ENCODE measurements around the gene IGFBP1.

Gene IGFBP1

DNA sequence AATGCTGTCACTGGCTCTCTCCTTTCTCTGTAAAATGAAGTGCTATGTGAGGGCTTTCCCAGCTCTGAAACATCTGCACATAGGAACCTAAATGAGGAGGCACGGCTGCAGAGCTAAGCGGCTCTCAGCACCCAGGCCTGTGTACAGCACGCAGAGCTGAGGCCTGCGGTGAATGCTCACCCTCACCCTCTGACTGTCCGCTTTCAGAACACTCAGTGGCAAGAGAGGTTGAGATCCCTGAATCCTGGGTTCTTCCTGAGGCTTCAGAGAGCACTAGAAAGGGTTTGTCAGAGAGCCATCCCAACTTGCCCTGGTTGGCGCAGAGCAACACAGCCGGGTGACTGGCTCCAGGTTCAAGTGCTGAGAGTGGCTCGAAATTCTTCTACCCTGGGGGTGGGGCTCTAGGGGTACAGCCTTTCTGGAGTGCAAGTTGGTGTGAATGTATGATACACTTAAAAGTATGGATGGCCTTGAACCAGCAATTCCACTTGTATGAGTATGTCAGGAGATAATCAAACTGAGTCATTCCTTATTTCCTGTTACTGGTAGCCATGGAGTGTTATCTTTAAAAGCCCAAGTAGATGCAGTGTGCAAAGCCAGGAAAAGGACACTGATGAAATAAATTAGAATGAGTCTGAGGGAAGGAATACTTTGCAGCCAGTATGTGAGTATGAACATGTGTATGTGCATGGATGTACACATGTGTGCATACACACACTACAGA, 13.7 kb upstream of the IGFBP1 start:
- TF ChIP-seq MYC (IDR thresholded peaks at IDR 0.05; ENCODE audit: low read depth, low read length) (no peak), POLR2A (IDR thresholded peaks at IDR 0.05; ENCODE audit: extremely low read depth, insufficient read length) (no peak), MAX (IDR thresholded peaks at IDR 0.05; ENCODE audit: low read depth, low read length) (no peak)
- TF ChIP-seq, protein P1, sequence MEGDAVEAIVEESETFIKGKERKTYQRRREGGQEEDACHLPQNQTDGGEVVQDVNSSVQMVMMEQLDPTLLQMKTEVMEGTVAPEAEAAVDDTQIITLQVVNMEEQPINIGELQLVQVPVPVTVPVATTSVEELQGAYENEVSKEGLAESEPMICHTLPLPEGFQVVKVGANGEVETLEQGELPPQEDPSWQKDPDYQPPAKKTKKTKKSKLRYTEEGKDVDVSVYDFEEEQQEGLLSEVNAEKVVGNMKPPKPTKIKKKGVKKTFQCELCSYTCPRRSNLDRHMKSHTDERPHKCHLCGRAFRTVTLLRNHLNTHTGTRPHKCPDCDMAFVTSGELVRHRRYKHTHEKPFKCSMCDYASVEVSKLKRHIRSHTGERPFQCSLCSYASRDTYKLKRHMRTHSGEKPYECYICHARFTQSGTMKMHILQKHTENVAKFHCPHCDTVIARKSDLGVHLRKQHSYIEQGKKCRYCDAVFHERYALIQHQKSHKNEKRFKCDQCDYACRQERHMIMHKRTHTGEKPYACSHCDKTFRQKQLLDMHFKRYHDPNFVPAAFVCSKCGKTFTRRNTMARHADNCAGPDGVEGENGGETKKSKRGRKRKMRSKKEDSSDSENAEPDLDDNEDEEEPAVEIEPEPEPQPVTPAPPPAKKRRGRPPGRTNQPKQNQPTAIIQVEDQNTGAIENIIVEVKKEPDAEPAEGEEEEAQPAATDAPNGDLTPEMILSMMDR (IDR thresholded peaks at IDR 0.05; ENCODE audit: low read depth, low read length) = no peak
- DNase-seq (ENCODE audit: low read depth) = no peak
- no peak overlapping the region for H3K4me3 ChIP-seq (ENCODE audit: low read depth, low read length)

- no peak for TF ChIP-seq MYC (IDR thresholded peaks at IDR 0.05; ENCODE audit: low read depth, low read length)
- TF ChIP-seq, protein P1 (IDR thresholded peaks at IDR 0.05; ENCODE audit: low read depth, low read length) = no peak
- no peak for TF ChIP-seq MAX (IDR thresholded peaks at IDR 0.05; ENCODE audit: low read depth, low read length)
- TF ChIP-seq POLR2A (IDR thresholded peaks at IDR 0.05; ENCODE audit: extremely low read depth, insufficient read length) = no peak
- DNase-seq (ENCODE audit: low read depth) = no peak
- no peak overlapping the region for H3K4me3 ChIP-seq (ENCODE audit: low read depth, low read length)
These were observed 11.8 kb upstream of the IGFBP1 start for GRCh38 chr7:45876519-45876918.

GRCh38 chr7:45878457-45879144, 9.7 kb upstream of the IGFBP1 start:
- TF ChIP-seq, protein P1 (IDR thresholded peaks at IDR 0.05; ENCODE audit: low read depth, low read length) = no peak
- no peak for TF ChIP-seq MAX (IDR thresholded peaks at IDR 0.05; ENCODE audit: low read depth, low read length)
- TF ChIP-seq MYC (IDR thresholded peaks at IDR 0.05; ENCODE audit: low read depth, low read length) = no peak
- no peak for TF ChIP-seq POLR2A (IDR thresholded peaks at IDR 0.05; ENCODE audit: extremely low read depth, insufficient read length)
- H3K4me3 ChIP-seq (ENCODE audit: low read depth, low read length) = no peak overlapping the region
- no peak for DNase-seq (ENCODE audit: low read depth)

DNA sequence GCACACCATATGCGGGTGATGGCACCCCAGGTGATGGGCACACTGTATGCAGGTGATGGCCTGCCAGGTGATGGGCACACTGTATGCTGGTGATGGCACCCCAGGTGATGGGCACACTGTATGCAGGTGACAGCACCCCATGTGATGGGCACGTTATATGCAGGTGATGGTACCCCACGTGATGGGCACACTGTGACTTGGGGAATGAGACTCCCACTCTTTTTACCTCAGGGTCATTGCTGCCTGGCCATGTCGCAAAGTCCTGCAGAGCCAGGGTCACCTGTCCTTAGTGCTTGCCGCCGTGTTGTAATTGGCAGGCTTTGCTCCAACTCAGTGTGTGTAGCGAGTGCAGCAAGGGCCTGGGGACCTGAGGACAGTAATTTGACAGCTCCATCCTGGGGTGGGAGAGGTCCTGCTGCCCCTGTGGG, 7.8 kb upstream of the IGFBP1 start:
- no peak for DNase-seq (ENCODE audit: low read depth)
- TF ChIP-seq, protein P1 (IDR thresholded peaks at IDR 0.05; ENCODE audit: low read depth, low read length) = no peak
- TF ChIP-seq POLR2A (IDR thresholded peaks at IDR 0.05; ENCODE audit: extremely low read depth, insufficient read length) (no peak), MYC (IDR thresholded peaks at IDR 0.05; ENCODE audit: low read depth, low read length) (no peak)
- H3K4me3 ChIP-seq (ENCODE audit: low read depth, low read length) = no peak overlapping the region

GRCh38 chr7:45881280-45881758, 7.0 kb upstream of the IGFBP1 start:
- DNase-seq (ENCODE audit: low read depth) = no peak
- TF ChIP-seq POLR2A (IDR thresholded peaks at IDR 0.05; ENCODE audit: extremely low read depth, insufficient read length) (no peak), MYC (IDR thresholded peaks at IDR 0.05; ENCODE audit: low read depth, low read length) (no peak), MAX (IDR thresholded peaks at IDR 0.05; ENCODE audit: low read depth, low read length) (no peak)
- TF ChIP-seq, protein P1 (IDR thresholded peaks at IDR 0.05; ENCODE audit: low read depth, low read length) = no peak
- no peak overlapping the region for H3K4me3 ChIP-seq (ENCODE audit: low read depth, low read length)

All from NB4 (cell line).